Embryonic facial prominence (tissue), 1 donor: ENCODE measurements around the gene RBM41.

Source experiments
- DNase-seq: peaks from one replicate; pipeline ENCODE4 v3.0.0-alpha.2; 2016; ENCODE audit errors: extremely low spot score

Gene RBM41

GRCh38 chrX:107029752-107030151, 88.9 kb downstream of the RBM41 start:
- DNase-seq = no peak

- DNase-seq = no peak
Observed at GRCh38 chrX:107025545-107025944, 93.1 kb downstream of the RBM41 start.

- DNase-seq = no peak
Observed at GRCh38 chrX:107014936-107015335, 103.7 kb downstream of the RBM41 start.
